Lower lobe of right lung (tissue), 2 donors: ENCODE measurements around the gene ZBTB22. TPM values are rescaled to one million over a fixed set of nuclear protein-coding genes. Genes with fewer than 3 reads are reported as not detected.
A peak's percentile ranks its signal among the peaks of the same experiment; 100 is the strongest.

Experiments
- ATAC-seq, 2 donors: fragments of 200-7000 bp; cut with Tn5 transposase; one replicate each; pipeline ENCODE4 v1.9.1; 2020 to 2022; ENCODE audit warnings: mild to moderate bottlenecking in 2 of 2, moderate library complexity in 2 of 2
- DNase-seq: peaks from one replicate; pipeline ENCODE4 v3.0.0-alpha.2; 2020
- H3K27ac ChIP-seq: fragments of 200-600 bp; one replicate; pipeline ENCODE4 v1.8.0; 2022
- H3K27me3 ChIP-seq: fragments of 200-600 bp; one replicate; pipeline ENCODE4 v1.8.0; 2022; ENCODE audit warnings: low read depth
- H3K36me3 ChIP-seq: fragments of 200-600 bp; one replicate; pipeline ENCODE4 v1.8.0; 2022; ENCODE audit warnings: mild to moderate bottlenecking
- H3K4me1 ChIP-seq: fragments of 200-600 bp; one replicate; pipeline ENCODE4 v1.8.0; 2022
- H3K4me3 ChIP-seq: fragments of 200-600 bp; one replicate; pipeline ENCODE4 v1.8.0; 2022; ENCODE audit warnings: mild to moderate bottlenecking
- H3K9me3 ChIP-seq: fragments of 200-600 bp; one replicate; pipeline ENCODE4 v1.8.0; 2022
- CTCF ChIP-seq: fragments of 200-600 bp; IDR thresholded peaks from one replicate; pipeline ENCODE4 v1.8.0; 2022; ENCODE audit warnings: antibody characterized with exemption, mild to moderate bottlenecking
- intact Hi-C: fragments of 100-400 bp; cut with DNase I; formaldehyde crosslinking; loops from one replicate; pipeline ENCODE4 v1.11.0; 2022
- total RNA-seq: library from RNA; stranded (reverse); fragmentation: NEBNext Ultra II Directional; extraction: Animal tissue kit (Norgen Biotek cat#: 25700); gene quantifications from one replicate; pipeline ENCODE4 v1.2.1, GENCODE V29; 2021
- donor health status: DM: no; HTN: yes; CAD: no; lungs with severe emphysema.

ZBTB22 gene
- total RNA-seq, 1 donor from 2014 or later = 27.5 TPM

- no peak for TF ChIP-seq CTCF
- Histone ChIP-seq H3K4me1 (peaks cover 37% of the 10 kb centered on the region), H3K27me3 (no peaks in the 10 kb centered on the region), H3K9me3 (no peaks in the 10 kb centered on the region), H3K27ac (no peak overlapping the region), H3K4me3 (no peak overlapping the region), H3K36me3 (peaks cover 64% of the 10 kb centered on the region)
- intact Hi-C loops = no loop called here
- ATAC-seq (no peak), DNase-seq (no peak)
Observed at GRCh38 chr6:33292996-33293682, 24.4 kb downstream of the ZBTB22 start.

GRCh38 chr6:33290459-33290858 is 27.1 kb downstream of the ZBTB22 start:
- no peaks in the 10 kb centered on the region for H3K27me3 ChIP-seq
- H3K36me3 ChIP-seq = peaks cover 74% of the 10 kb centered on the region
- ATAC-seq = no peak
- intact Hi-C loops = no loop called here
- no peak for TF ChIP-seq CTCF
- no peak overlapping the region for H3K27ac ChIP-seq
- H3K4me3 ChIP-seq = peak overlapping the region; percentile 76
- no peaks in the 10 kb centered on the region for H3K9me3 ChIP-seq
- H3K4me1 ChIP-seq = peaks cover 25% of the 10 kb centered on the region
- DNase-seq = no peak

GRCh38 chr6:33289784-33290315 is 27.7 kb downstream of the ZBTB22 start:
- Histone ChIP-seq H3K27ac (peak overlapping the region; percentile 75), H3K27me3 (no peaks in the 10 kb centered on the region), H3K36me3 (peaks cover 74% of the 10 kb centered on the region), H3K4me1 (peaks cover 25% of the 10 kb centered on the region), H3K4me3 (peak overlapping the region; percentile 76), H3K9me3 (no peaks in the 10 kb centered on the region)
- no peak for DNase-seq
- intact Hi-C loops = no loop called here
- TF ChIP-seq CTCF = no peak
- ATAC-seq = peak; percentile 2 to 11

- H3K9me3 ChIP-seq = no peaks in the 10 kb centered on the region
- ATAC-seq = peak; percentile 95 to 98
- DNase-seq = peak; percentile 83
- H3K4me3 ChIP-seq = peak within 1 kb of the TSS; percentile 76
- peak within 1 kb of the TSS; percentile 75 for H3K27ac ChIP-seq
- no peaks in the 10 kb centered on the region for H3K27me3 ChIP-seq
- H3K4me1 ChIP-seq = peaks cover 25% of the 10 kb centered on the region
- intact Hi-C loops = no loop called here
- H3K36me3 ChIP-seq = peaks cover 74% of the 10 kb centered on the region
- TF ChIP-seq CTCF = no peak
Observed at GRCh38 chr6:33288921-33289783, 28.4 kb downstream of the ZBTB22 start, which contains the start of the genes PFDN6 and WDR46. PFDN6 (plus strand) TSS chr6:33289601; CDS start chr6:33289857, 256 bp downstream. WDR46 (minus strand) TSS chr6:33289239; CDS start chr6:33289170, 69 bp downstream.

GRCh38 chr6:33288141-33288920 is 29.2 kb downstream of the ZBTB22 start:
- peak overlapping the region; percentile 76 for H3K4me3 ChIP-seq
- H3K36me3 ChIP-seq = peaks cover 74% of the 10 kb centered on the region
- no peaks in the 10 kb centered on the region for H3K27me3 ChIP-seq
- ATAC-seq = peak in 1 of 2 donors; percentile 1
- intact Hi-C loops = no loop called here
- no peak for TF ChIP-seq CTCF
- peak; percentile 47 for DNase-seq
- peak overlapping the region; percentile 75 for H3K27ac ChIP-seq
- H3K9me3 ChIP-seq = no peaks in the 10 kb centered on the region
- peaks cover 25% of the 10 kb centered on the region for H3K4me1 ChIP-seq
